K562 (cell line): ENCODE measurements around the gene ZNF224. TPM values are rescaled to one million over a fixed set of nuclear protein-coding genes. Genes with fewer than 3 reads are reported as not detected.

Experiments
- ATAC-seq: fragments of 200-7000 bp; cut with Tn5 transposase; 3 replicates; pipeline ENCODE4 v1.9.1; 2020; ENCODE audit warnings: moderate library complexity
- BruUV-seq: library from RNA; stranded (reverse); fragments of 400-500 nt; replicated peaks from 2 replicates; lab custom pipeline; 2021; lab: Mats Ljungman, UMichigan
- CTCF ChIA-PET: fragments of 300-600 bp; formaldehyde crosslinking; extraction: SDS; loops from one replicate; lab custom pipeline; 2021; ENCODE audit warnings: low intra/inter-chr PET ratio; lab: Yijun Ruan, JAX
- POLR2A ChIA-PET: fragments of 300-600, 350-650 bp; sonication (Branson Sonifier 250); formaldehyde crosslinking; extraction: SDS; loops from one replicate; lab custom pipeline; 2021; ENCODE audit warnings: antibody characterized with exemption, inconsistent platforms; lab: Yijun Ruan, JAX
- DNase-seq, 4 experiments: peaks; one replicate each; pipeline versions ENCODE4 v3.0.0 to v3.0.0-alpha.2; 2011 to 2018; ENCODE audit warnings: low spot score in 3 of 4, mixed read lengths in 3 of 4; ENCODE audit errors: extremely low read depth in 1 of 4
- FAIRE-seq: peaks from 2 replicates; lab custom pipeline; 2011; peaks lifted over from hg19 to GRCh38; lab: Jason Lieb, UNC
- H2AFZ ChIP-seq: 2 replicates; pipeline ENCODE4 v1.6.0; 2011; ENCODE audit warnings: low read depth, low read length, control low read depth, inconsistent platforms
- H3K27ac ChIP-seq: fragments of 200-600 bp; 3 replicates; pipeline ENCODE4 v1.8.0; 2011; ENCODE audit warnings: low read depth, mild to moderate bottlenecking, control low read depth, inconsistent platforms, low read length, moderate library complexity, mixed read lengths; ENCODE audit errors: extremely low read depth
- H3K27me3 ChIP-seq, 2 experiments: fragments of 300-600 bp in 1 of 2; 2 replicates in 1 of 2; 3 replicates in 1 of 2; pipeline versions ENCODE4 v1.6.0 to v1.8.0; 2011; ENCODE audit warnings: inconsistent platforms in 2 of 2, low read length in 2 of 2, mild to moderate bottlenecking in 1 of 2, mixed read lengths in 1 of 2, moderate library complexity in 1 of 2; ENCODE audit not compliant: control insufficient read depth in 2 of 2, insufficient read depth in 2 of 2
- H3K36me3 ChIP-seq: fragments of 300-600 bp; 3 replicates; pipeline ENCODE4 v1.8.0; 2011; ENCODE audit warnings: mild to moderate bottlenecking, low read length, inconsistent platforms; ENCODE audit not compliant: control insufficient read depth, insufficient read depth
- H3K4me1 ChIP-seq, 2 experiments: fragments of 200-600 bp in 1 of 2; replicated peaks in 1 of 2; 2 replicates in 1 of 2; 3 replicates in 1 of 2; pipeline versions ENCODE4 v1.5.1 to v1.8.0; 2011; ENCODE audit warnings: inconsistent platforms in 2 of 2, low read length in 2 of 2, mild to moderate bottlenecking in 1 of 2, mixed read lengths in 1 of 2, moderate library complexity in 1 of 2; ENCODE audit not compliant: control insufficient read depth in 2 of 2, insufficient read depth in 2 of 2
- H3K4me2 ChIP-seq: 2 replicates; pipeline ENCODE4 v1.6.1; 2011; ENCODE audit warnings: low read length, control low read depth, inconsistent platforms, mixed read lengths; ENCODE audit not compliant: insufficient read depth
- H3K4me3 ChIP-seq: fragments of 200-600 bp; sonication (generic), shearing (Covaris generic); 2 replicates; pipeline ENCODE4 v1.5.1; 2016; ENCODE audit warnings: control low read depth, inconsistent platforms
- H3K79me2 ChIP-seq: fragments of 200-600 bp; 3 replicates; pipeline ENCODE4 v1.8.0; 2011; ENCODE audit warnings: low read length, inconsistent platforms; ENCODE audit not compliant: control insufficient read depth, insufficient read depth
- H3K9ac ChIP-seq, 2 experiments: 2 replicates each; pipeline versions ENCODE4 v1.6.0 to v1.6.1; 2011; ENCODE audit warnings: low read depth in 2 of 2, low read length in 2 of 2, control low read depth in 1 of 2, inconsistent platforms in 1 of 2, mild to moderate bottlenecking in 1 of 2, mixed read lengths in 1 of 2; ENCODE audit not compliant: insufficient read depth in 1 of 2
- H3K9me1 ChIP-seq: one replicate; pipeline ENCODE4 v1.6.0; 2011; ENCODE audit warnings: inconsistent platforms, mild to moderate bottlenecking, low read length, moderate library complexity; ENCODE audit not compliant: control insufficient read depth, insufficient read depth
- H3K9me3 ChIP-seq: replicated peaks from 2 replicates; pipeline ENCODE4 v1.5.1; 2011; ENCODE audit warnings: low read depth, low read length, inconsistent platforms; ENCODE audit not compliant: control insufficient read depth, insufficient read depth
- H4K20me1 ChIP-seq: replicated peaks from 2 replicates; pipeline ENCODE4 v1.6.1; 2011; ENCODE audit warnings: low read length, inconsistent platforms, mixed read lengths; ENCODE audit not compliant: control insufficient read depth, insufficient read depth
- ARID3B ChIP-seq: fragments of 250-450 bp; sonication (Bioruptor Pico); IDR thresholded peaks from 2 replicates; pipeline ENCODE4 v1.4.0; 2020; ENCODE audit warnings: borderline replicate concordance
- JUNB ChIP-seq: fragments of 450-650 bp; formaldehyde crosslinking; conservative IDR thresholded peaks from 2 replicates; pipeline ENCODE4 v1.4.0; 2020; ENCODE audit warnings: mild to moderate bottlenecking
- SOX6 ChIP-seq: fragments of 450-650 bp; IDR thresholded peaks from 2 replicates; pipeline ENCODE4 v1.6.1; 2014; ENCODE audit warnings: mild to moderate bottlenecking
- THRB ChIP-seq: fragments of 450-650 bp; formaldehyde crosslinking; conservative IDR thresholded peaks from 2 replicates; pipeline ENCODE4 v1.4.0; 2022; ENCODE audit warnings: mild to moderate bottlenecking, missing genetic modification characterization
- ZBTB12 ChIP-seq: fragments of 250-450 bp; sonication (Bioruptor Pico); IDR thresholded peaks from 2 replicates; pipeline ENCODE4 v1.4.0; 2020
- ZBTB7A ChIP-seq: IDR thresholded peaks from 2 replicates; pipeline ENCODE4 v1.6.1; 2011; ENCODE audit warnings: low read depth, mild to moderate bottlenecking, low read length, moderate library complexity, borderline replicate concordance; ENCODE audit not compliant: control insufficient read depth
- ZHX1 ChIP-seq: fragments of 150-350 bp; conservative IDR thresholded peaks from 2 replicates; pipeline ENCODE4 v1.6.1; 2014; ENCODE audit warnings: low read length
- ZNF121 ChIP-seq: sonication (generic); formaldehyde crosslinking; conservative IDR thresholded peaks from 2 replicates; pipeline ENCODE4 v1.8.0; 2022; ENCODE audit warnings: missing genetic modification reagents
- ZNF449 ChIP-seq: fragments of 250-450 bp; sonication (Bioruptor Pico); IDR thresholded peaks from 2 replicates; pipeline ENCODE4 v1.8.0; 2022; ENCODE audit warnings: moderate library complexity, mild to moderate bottlenecking, inconsistent platforms
- WGBS: fragments of 100-300 bp; shearing (Covaris generic); methylation state at CpG from one replicate; pipeline ENCODE4 v1.1.6; 2016; ENCODE audit warnings: low coverage, mixed read lengths; ENCODE audit not compliant: insufficient coverage; ENCODE audit errors: missing lambda C conversion rate; 5-methylcytosine and 5-hydroxymethylcytosine counted together
- in situ Hi-C: fragments of 300-500 bp; cut with MboI; formaldehyde crosslinking; loops from 4 replicates; pipeline ENCODE4 v1.15.0; 2018; ENCODE audit warnings: inconsistent platforms, mixed read lengths
- intact Hi-C: fragments of 100-400 bp; cut with micrococcal nuclease; formaldehyde crosslinking; loops from 2 replicates; pipeline ENCODE4 v1.14.2; 2022
- polyA plus RNA-seq, 8 experiments: library from polyadenylated mRNA; depleted of rRNA in 4 of 8; stranded (reverse) in 5 of 8; unstranded in 3 of 8; fragments of >200 nt; fragmentation: Nextera tagmentation in 2 of 8; fragmentation: Illumina TruSeq in 1 of 8; extraction: Ambion mirVana in 2 of 8; extraction: Trizol in 1 of 8; gene quantifications; 2 replicates each; pipeline versions ENCODE4 v1.2.1 to v1.2.3, GENCODE V29; 2011 to 2014; ENCODE audit warnings: inconsistent platforms in 1 of 8, missing spikeins in 1 of 8
- total RNA-seq, 7 experiments: library from RNA; depleted of rRNA in 6 of 7; stranded (reverse); fragments of >200 nt in 6 of 7; fragmentation: Illumina TruSeq in 2 of 7; extraction: Trizol in 2 of 7; gene quantifications; 2 replicates each; pipeline versions ENCODE4 v1.2.1 to v1.2.3, GENCODE V29; 2011 to 2021; ENCODE audit warnings: low replicate concordance in 1 of 7

Gene ZNF224
- total and polyA plus RNA-seq, 9 of the 15 experiments (the other 6 are each of a cell fraction or from before 2014, with no cell fraction given) = 4.4 to 15.6 (median 10.0) TPM

- 5% methylated on average over 2 of the region's 2 CpGs for WGBS
- FAIRE-seq = no peak
- intact Hi-C loops (no loop called here), in situ Hi-C loops (no loop called here)
- Histone ChIP-seq H3K4me2 (no peak overlapping the region), H3K9me1 (no peaks in the 10 kb centered on the region), H3K4me1 (peaks cover 0 to 4% of the 10 kb centered on the region in 2 experiments; a peak in 3 of 5 replicates), H4K20me1 (no peaks in the 10 kb centered on the region), H3K79me2 (no peaks in the 10 kb centered on the region), H3K9ac (no peak overlapping the region), H3K9me3 (no peaks in the 10 kb centered on the region), H3K4me3 (no peak overlapping the region), H3K27ac (no peak overlapping the region), H3K36me3 (no peaks in the 10 kb centered on the region), H3K27me3 (no peaks in the 10 kb centered on the region), H2AFZ (no peak overlapping the region)
- ChIA-PET POLR2A (no interaction called here), CTCF (no interaction called here)
- ATAC-seq = no peak
- no TSS peak for BruUV-seq
- no peak for DNase-seq
- no peak for TF ChIP-seq ARID3B (CRISPR knock-in tag)
- no peak for TF ChIP-seq ZNF121 (CRISPR knock-in tag)
- TF ChIP-seq ZBTB7A = no peak
- no peak for TF ChIP-seq ZNF449
- no peak for TF ChIP-seq THRB (CRISPR knock-in tag)
- TF ChIP-seq ZBTB12 (CRISPR knock-in tag) = no peak
- no peak for TF ChIP-seq ZHX1
- no peak for TF ChIP-seq JUNB (CRISPR knock-in tag)
- no peak for TF ChIP-seq SOX6
Measured at GRCh38 chr19:44076325-44076724, 17.8 kb upstream of the ZNF224 start.
